ENCODE data around the gene COA3.
A peak's percentile ranks its signal among the peaks of the same experiment; 100 is the strongest.

The COA3 gene
- 4.0 to 4.5 (median 4.3) reads per million in 3 donors for total RNA-seq

GRCh38 chr17:42798383-42799380 is at the start of gene COA3, which contains the start of gene CNTD1:
COA3 (minus strand) TSS chr17:42798704; CDS start chr17:42798681, 23 bp downstream.
CNTD1 (plus strand) TSS chr17:42798861; CDS start chr17:42799068, 207 bp downstream.
- peak within 1 kb of the TSS; percentile 47 for H3K27ac ChIP-seq (ENCODE audit: insufficient read depth, low read length, poor library complexity, severe bottlenecking)
- H3K27me3 ChIP-seq (replicated peaks; ENCODE audit: control insufficient read depth, insufficient read depth, low read length, poor library complexity, severe bottlenecking) = no peaks in the 10 kb centered on the region
- H3K36me3 ChIP-seq (ENCODE audit: control insufficient read depth, insufficient read depth, low read length) = no peaks in the 10 kb centered on the region
- H3K4me3 ChIP-seq (ENCODE audit: insufficient read depth, low read depth, low read length, poor library complexity, severe bottlenecking) = peak within 1 kb of the TSS; percentile 90
- H3K4me1 ChIP-seq (ENCODE audit: control insufficient read depth, insufficient read depth, low read length, poor library complexity, severe bottlenecking) = peaks cover 15% of the 10 kb centered on the region
- H3K9me3 ChIP-seq (ENCODE audit: control insufficient read depth, low read length) = no peaks in the 10 kb centered on the region
- peak; percentile 35 to 55 (median 49) for DNase-seq

- no peaks in the 10 kb centered on the region for H3K27me3 ChIP-seq (replicated peaks; ENCODE audit: control insufficient read depth, insufficient read depth, low read length, poor library complexity, severe bottlenecking)
- no peaks in the 10 kb centered on the region for H3K4me1 ChIP-seq (ENCODE audit: control insufficient read depth, insufficient read depth, low read length, poor library complexity, severe bottlenecking)
- H3K4me3 ChIP-seq (ENCODE audit: insufficient read depth, low read depth, low read length, poor library complexity, severe bottlenecking) = no peak overlapping the region
- no peaks in the 10 kb centered on the region for H3K9me3 ChIP-seq (ENCODE audit: control insufficient read depth, low read length)
- DNase-seq = no peak
- H3K36me3 ChIP-seq (ENCODE audit: control insufficient read depth, insufficient read depth, low read length) = peaks cover 25% of the 10 kb centered on the region
- no peak overlapping the region for H3K27ac ChIP-seq (ENCODE audit: insufficient read depth, low read length, poor library complexity, severe bottlenecking)
Measured at GRCh38 chr17:42848093-42848492, 49.6 kb upstream of the COA3 start.

DNA sequence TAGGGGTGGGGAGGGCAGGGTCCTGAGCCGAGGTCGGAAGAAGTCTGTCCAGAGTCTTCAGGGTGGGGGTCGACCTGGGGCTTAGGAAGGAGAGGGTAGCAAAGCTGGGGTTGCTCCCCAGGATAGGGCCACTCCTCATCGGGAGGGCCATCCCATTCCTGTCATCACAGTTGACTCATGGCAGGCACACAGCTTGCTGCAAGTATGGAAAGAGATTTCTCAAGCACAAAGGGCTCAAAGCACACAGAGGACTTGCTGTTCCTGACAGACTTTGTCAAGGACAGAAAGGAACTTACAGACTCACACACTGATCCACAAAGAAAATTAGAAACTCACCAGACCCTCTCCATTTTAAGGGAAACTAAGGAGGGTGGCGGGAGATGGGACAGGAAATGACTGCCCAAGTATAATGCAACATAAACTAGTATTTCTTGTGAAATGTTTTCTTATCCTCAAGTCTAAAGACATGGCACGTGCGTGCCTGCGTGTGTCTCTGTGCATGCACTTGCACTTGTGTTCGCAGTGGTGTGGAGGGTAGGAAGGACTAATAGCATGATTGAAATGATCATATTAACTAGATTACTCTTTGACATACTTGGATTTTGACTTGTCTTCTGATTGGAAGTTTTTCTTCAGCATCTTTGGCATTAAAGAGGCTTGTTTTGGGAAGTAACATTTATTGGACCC is 48.2 kb upstream of the COA3 start:
- Histone ChIP-seq H3K27ac (ENCODE audit: insufficient read depth, low read length, poor library complexity, severe bottlenecking) (no peak overlapping the region), H3K27me3 (replicated peaks; ENCODE audit: control insufficient read depth, insufficient read depth, low read length, poor library complexity, severe bottlenecking) (no peaks in the 10 kb centered on the region), H3K4me3 (ENCODE audit: insufficient read depth, low read depth, low read length, poor library complexity, severe bottlenecking) (no peak overlapping the region), H3K9me3 (ENCODE audit: control insufficient read depth, low read length) (no peaks in the 10 kb centered on the region), H3K4me1 (ENCODE audit: control insufficient read depth, insufficient read depth, low read length, poor library complexity, severe bottlenecking) (no peaks in the 10 kb centered on the region), H3K36me3 (ENCODE audit: control insufficient read depth, insufficient read depth, low read length) (peaks cover 38% of the 10 kb centered on the region)
- DNase-seq = no peak

GRCh38 chr17:42845918-42846593 is 47.6 kb upstream of the COA3 start:
- Histone ChIP-seq H3K27me3 (replicated peaks; ENCODE audit: control insufficient read depth, insufficient read depth, low read length, poor library complexity, severe bottlenecking) (no peaks in the 10 kb centered on the region), H3K4me1 (ENCODE audit: control insufficient read depth, insufficient read depth, low read length, poor library complexity, severe bottlenecking) (no peaks in the 10 kb centered on the region), H3K9me3 (ENCODE audit: control insufficient read depth, low read length) (no peaks in the 10 kb centered on the region), H3K36me3 (ENCODE audit: control insufficient read depth, insufficient read depth, low read length) (peaks cover 45% of the 10 kb centered on the region), H3K27ac (ENCODE audit: insufficient read depth, low read length, poor library complexity, severe bottlenecking) (no peak overlapping the region), H3K4me3 (ENCODE audit: insufficient read depth, low read depth, low read length, poor library complexity, severe bottlenecking) (no peak overlapping the region)
- DNase-seq = no peak

DNA sequence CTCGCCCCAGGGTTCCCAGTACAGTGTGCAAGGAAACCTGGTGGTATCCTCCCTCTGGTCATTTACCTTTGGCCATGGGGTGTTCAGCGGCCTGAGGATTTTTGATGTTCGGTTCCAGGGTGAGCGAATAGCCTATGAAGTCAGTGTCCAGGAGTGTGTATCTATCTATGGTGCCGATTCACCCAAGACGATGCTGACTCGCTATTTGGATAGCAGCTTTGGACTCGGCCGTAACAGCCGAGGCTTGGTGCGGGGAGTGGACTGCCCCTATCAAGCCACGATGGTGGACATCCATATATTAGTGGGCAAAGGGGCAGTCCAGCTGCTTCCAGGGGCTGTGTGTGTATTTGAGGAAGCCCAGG is 47.0 kb upstream of the COA3 start:
- Histone ChIP-seq H3K36me3 (ENCODE audit: control insufficient read depth, insufficient read depth, low read length) (peaks cover 47% of the 10 kb centered on the region), H3K9me3 (ENCODE audit: control insufficient read depth, low read length) (no peaks in the 10 kb centered on the region), H3K27me3 (replicated peaks; ENCODE audit: control insufficient read depth, insufficient read depth, low read length, poor library complexity, severe bottlenecking) (no peaks in the 10 kb centered on the region), H3K4me3 (ENCODE audit: insufficient read depth, low read depth, low read length, poor library complexity, severe bottlenecking) (no peak overlapping the region), H3K27ac (ENCODE audit: insufficient read depth, low read length, poor library complexity, severe bottlenecking) (no peak overlapping the region), H3K4me1 (ENCODE audit: control insufficient read depth, insufficient read depth, low read length, poor library complexity, severe bottlenecking) (no peaks in the 10 kb centered on the region)
- DNase-seq = no peak

- H3K9me3 ChIP-seq (ENCODE audit: control insufficient read depth, low read length) = no peaks in the 10 kb centered on the region
- H3K27me3 ChIP-seq (replicated peaks; ENCODE audit: control insufficient read depth, insufficient read depth, low read length, poor library complexity, severe bottlenecking) = no peaks in the 10 kb centered on the region
- no peak overlapping the region for H3K27ac ChIP-seq (ENCODE audit: insufficient read depth, low read length, poor library complexity, severe bottlenecking)
- DNase-seq = no peak
- no peak overlapping the region for H3K4me3 ChIP-seq (ENCODE audit: insufficient read depth, low read depth, low read length, poor library complexity, severe bottlenecking)
- H3K36me3 ChIP-seq (ENCODE audit: control insufficient read depth, insufficient read depth, low read length) = peaks cover 49% of the 10 kb centered on the region
- H3K4me1 ChIP-seq (ENCODE audit: control insufficient read depth, insufficient read depth, low read length, poor library complexity, severe bottlenecking) = no peaks in the 10 kb centered on the region
Measured at GRCh38 chr17:42844761-42845555, 46.5 kb upstream of the COA3 start.

- Histone ChIP-seq H3K36me3 (ENCODE audit: control insufficient read depth, insufficient read depth, low read length) (peaks cover 52% of the 10 kb centered on the region), H3K27ac (ENCODE audit: insufficient read depth, low read length, poor library complexity, severe bottlenecking) (no peak within 1 kb of the TSS)
Measured at GRCh38 chr17:42844271-42844670, 45.8 kb upstream of the COA3 start, which contains the start of gene AOC2. AOC2 (plus strand) TSS chr17:42844580; CDS start chr17:42844627, 47 bp downstream.

DNA sequence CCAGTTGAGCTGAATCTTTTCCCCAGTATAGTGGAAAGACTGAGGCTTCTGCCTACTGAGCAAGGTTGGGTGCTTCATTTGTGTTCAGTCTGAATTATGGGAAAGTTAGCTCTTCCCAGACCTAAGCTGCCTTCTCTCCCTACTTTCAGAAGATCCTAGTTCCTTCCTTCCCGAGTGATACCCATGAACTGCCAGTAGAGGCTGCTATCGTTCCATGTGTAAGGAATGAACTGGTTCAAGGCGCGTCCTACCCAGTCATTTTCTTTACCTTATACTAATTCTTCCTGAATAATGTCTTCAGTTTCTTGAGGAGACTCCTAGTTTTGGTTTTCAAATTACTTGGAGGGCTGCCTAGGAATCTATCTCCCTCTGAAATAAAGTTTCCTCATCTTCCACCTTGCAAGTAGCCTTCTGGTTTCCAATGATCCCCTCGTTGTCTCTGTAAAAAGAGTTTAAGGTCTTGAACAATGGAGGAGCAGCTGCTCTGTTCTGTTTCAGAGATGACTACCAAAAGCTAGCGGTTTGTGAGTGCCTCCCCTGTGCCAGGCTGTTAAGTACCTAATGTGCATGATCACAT is 44.9 kb upstream of the COA3 start:
- DNase-seq = no peak
- no peaks in the 10 kb centered on the region for H3K27me3 ChIP-seq (replicated peaks; ENCODE audit: control insufficient read depth, insufficient read depth, low read length, poor library complexity, severe bottlenecking)
- H3K36me3 ChIP-seq (ENCODE audit: control insufficient read depth, insufficient read depth, low read length) = peaks cover 61% of the 10 kb centered on the region
- no peak overlapping the region for H3K4me3 ChIP-seq (ENCODE audit: insufficient read depth, low read depth, low read length, poor library complexity, severe bottlenecking)
- H3K9me3 ChIP-seq (ENCODE audit: control insufficient read depth, low read length) = no peaks in the 10 kb centered on the region
- H3K27ac ChIP-seq (ENCODE audit: insufficient read depth, low read length, poor library complexity, severe bottlenecking) = no peak overlapping the region
- no peaks in the 10 kb centered on the region for H3K4me1 ChIP-seq (ENCODE audit: control insufficient read depth, insufficient read depth, low read length, poor library complexity, severe bottlenecking)

More at GRCh38 chr17:42844271-42844670, 45.8 kb upstream of the COA3 start, which contains the start of gene AOC2:
- Histone ChIP-seq H3K4me3 (ENCODE audit: insufficient read depth, low read depth, low read length, poor library complexity, severe bottlenecking) (no peak within 1 kb of the TSS), H3K9me3 (ENCODE audit: control insufficient read depth, low read length) (no peaks in the 10 kb centered on the region), H3K4me1 (ENCODE audit: control insufficient read depth, insufficient read depth, low read length, poor library complexity, severe bottlenecking) (no peaks in the 10 kb centered on the region), H3K27me3 (replicated peaks; ENCODE audit: control insufficient read depth, insufficient read depth, low read length, poor library complexity, severe bottlenecking) (no peaks in the 10 kb centered on the region)
- no peak for DNase-seq
